Breast epithelium (tissue), 4 donors: Measurements from ENCODE around the gene PRPF4. TPM values are rescaled to one million over a fixed set of nuclear protein-coding genes. Genes with fewer than 3 reads are reported as not detected.

Experiments used
- DNase-seq, 2 donors: peaks; one replicate each; pipeline ENCODE4 v3.0.0-alpha.2; 2019; ENCODE audit warnings: low spot score in 2 of 2
- H3K27ac ChIP-seq, 2 donors: fragments of 200-600 bp; sonication (generic) in 1 of 2; one replicate each; pipeline ENCODE4 v1.5.1; 2016 to 2019; ENCODE audit warnings: mild to moderate bottlenecking in 1 of 2
- H3K27me3 ChIP-seq, 2 donors: fragments of 200-600 bp; sonication (generic) in 1 of 2; one replicate each; pipeline versions ENCODE4 v1.5.1 to v1.6.0; 2017 to 2019; ENCODE audit warnings: control low read depth in 1 of 2, mild to moderate bottlenecking in 1 of 2
- H3K36me3 ChIP-seq: fragments of 200-600 bp; one replicate; pipeline ENCODE4 v1.5.1; 2019
- H3K4me1 ChIP-seq, 2 donors: fragments of 200-600 bp; sonication (generic); one replicate each; pipeline ENCODE4 v1.5.1; 2016 to 2019; ENCODE audit warnings: control low read depth in 1 of 2
- H3K4me3 ChIP-seq, 3 donors: fragments of 200-600 bp; sonication (generic); 1 replicate in 2 of 3; 2 replicates in 1 of 3; pipeline ENCODE4 v1.5.1; 2016 to 2019; ENCODE audit warnings: mild to moderate bottlenecking in 3 of 3, moderate library complexity in 2 of 3
- H3K9me3 ChIP-seq, 2 donors: fragments of 200-600 bp; sonication (generic) in 1 of 2; one replicate each; pipeline ENCODE4 v1.5.1; 2016 to 2019; ENCODE audit warnings: control low read depth in 1 of 2
- POLR2A ChIP-seq: fragments of 450-650 bp; IDR thresholded peaks from one replicate; pipeline ENCODE4 v1.6.1; 2016; ENCODE audit warnings: antibody characterized with exemption, mild to moderate bottlenecking, moderate library complexity
- POLR2AphosphoS5 ChIP-seq, 3 donors: sonication (generic); formaldehyde crosslinking; IDR thresholded peaks; one replicate each; pipeline ENCODE4 v1.6.1; 2017; ENCODE audit warnings: antibody characterized with exemption in 3 of 3
- intact Hi-C: fragments of 100-400 bp; cut with DNase I; formaldehyde crosslinking; loops from one replicate; pipeline ENCODE4 v1.15.1; 2023; ENCODE audit warnings: low total_unique reads
- total RNA-seq, 3 donors: library from RNA; depleted of rRNA; stranded (reverse); fragments of >200 nt; gene quantifications; one replicate each; pipeline ENCODE4 v1.1.0, GENCODE V29; 2016
- TF ChIP-seq, protein P1 (sequence below), 3 donors: fragments of 450-650 bp; IDR thresholded peaks; one replicate each; pipeline ENCODE4 v1.5.1; 2016 to 2017; ENCODE audit warnings: antibody characterized with exemption in 3 of 3, mild to moderate bottlenecking in 3 of 3, moderate library complexity in 3 of 3

The PRPF4 gene
- total RNA-seq, 3 donors from 2014 or later, result 14.2 to 23.1 (median 18.4) TPM

DNA sequence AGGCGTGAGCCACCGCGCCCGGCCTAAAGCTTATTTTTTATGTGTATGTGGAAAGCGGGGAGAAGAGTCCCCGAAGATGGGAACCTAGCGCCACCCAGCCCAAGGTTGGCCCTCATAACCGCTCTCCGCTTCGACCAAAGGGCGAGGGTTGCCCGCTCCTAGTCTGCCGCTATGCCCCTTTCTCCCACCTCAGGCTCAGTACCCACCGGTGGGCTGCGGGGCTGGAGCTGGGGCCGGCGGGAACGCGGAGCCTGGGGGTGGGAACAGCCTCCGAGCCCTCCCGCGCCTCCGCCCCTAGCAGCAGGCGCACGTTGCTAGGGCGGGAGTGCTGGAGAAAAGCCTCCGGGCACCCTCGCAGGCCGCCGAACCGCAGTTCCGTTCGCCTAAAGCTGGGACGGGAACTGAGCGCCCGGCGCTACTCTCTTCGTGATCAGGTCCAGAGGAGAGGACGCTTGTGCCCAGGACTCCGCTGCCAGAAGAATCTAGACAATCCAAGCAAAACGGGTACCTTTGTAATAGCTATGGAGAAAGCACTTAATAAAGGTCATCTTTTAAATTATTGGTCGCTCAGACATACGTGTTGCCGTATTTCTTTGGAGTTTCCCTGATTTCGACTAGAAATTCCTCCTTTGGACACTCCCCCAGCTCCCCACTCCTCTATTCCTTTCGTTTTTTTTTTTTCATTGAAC lies 64.7 kb downstream of the PRPF4 start, which contains the start of gene WDR31:
TSS of gene WDR31 (minus strand) at position 265 of the 689 bp plus-strand sequence. CDS start 8,253 bp downstream, outside the sequence.
- peak within 1 kb of the TSS; percentile 63 to 87 (median 76) for H3K4me3 ChIP-seq
- peak; percentile 63 to 91 for DNase-seq
- intact Hi-C loops, result no loop called here
- peak within 1 kb of the TSS; percentile 86 to 92 for H3K27ac ChIP-seq
- H3K36me3 ChIP-seq, result no peaks in the 10 kb centered on the region
- H3K4me1 ChIP-seq, result peaks cover 0 to 5% of the 10 kb centered on the region in 2 donors
- H3K9me3 ChIP-seq, result no peaks in the 10 kb centered on the region
- no peaks in the 10 kb centered on the region for H3K27me3 ChIP-seq
- TF ChIP-seq, protein P1, sequence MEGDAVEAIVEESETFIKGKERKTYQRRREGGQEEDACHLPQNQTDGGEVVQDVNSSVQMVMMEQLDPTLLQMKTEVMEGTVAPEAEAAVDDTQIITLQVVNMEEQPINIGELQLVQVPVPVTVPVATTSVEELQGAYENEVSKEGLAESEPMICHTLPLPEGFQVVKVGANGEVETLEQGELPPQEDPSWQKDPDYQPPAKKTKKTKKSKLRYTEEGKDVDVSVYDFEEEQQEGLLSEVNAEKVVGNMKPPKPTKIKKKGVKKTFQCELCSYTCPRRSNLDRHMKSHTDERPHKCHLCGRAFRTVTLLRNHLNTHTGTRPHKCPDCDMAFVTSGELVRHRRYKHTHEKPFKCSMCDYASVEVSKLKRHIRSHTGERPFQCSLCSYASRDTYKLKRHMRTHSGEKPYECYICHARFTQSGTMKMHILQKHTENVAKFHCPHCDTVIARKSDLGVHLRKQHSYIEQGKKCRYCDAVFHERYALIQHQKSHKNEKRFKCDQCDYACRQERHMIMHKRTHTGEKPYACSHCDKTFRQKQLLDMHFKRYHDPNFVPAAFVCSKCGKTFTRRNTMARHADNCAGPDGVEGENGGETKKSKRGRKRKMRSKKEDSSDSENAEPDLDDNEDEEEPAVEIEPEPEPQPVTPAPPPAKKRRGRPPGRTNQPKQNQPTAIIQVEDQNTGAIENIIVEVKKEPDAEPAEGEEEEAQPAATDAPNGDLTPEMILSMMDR (IDR thresholded peaks at IDR 0.05), result no peak
- peak; percentile 74 to 82 (median 77) for TF ChIP-seq POLR2AphosphoS5 (IDR thresholded peaks at IDR 0.05)
- peak; percentile 36 for TF ChIP-seq POLR2A

DNA sequence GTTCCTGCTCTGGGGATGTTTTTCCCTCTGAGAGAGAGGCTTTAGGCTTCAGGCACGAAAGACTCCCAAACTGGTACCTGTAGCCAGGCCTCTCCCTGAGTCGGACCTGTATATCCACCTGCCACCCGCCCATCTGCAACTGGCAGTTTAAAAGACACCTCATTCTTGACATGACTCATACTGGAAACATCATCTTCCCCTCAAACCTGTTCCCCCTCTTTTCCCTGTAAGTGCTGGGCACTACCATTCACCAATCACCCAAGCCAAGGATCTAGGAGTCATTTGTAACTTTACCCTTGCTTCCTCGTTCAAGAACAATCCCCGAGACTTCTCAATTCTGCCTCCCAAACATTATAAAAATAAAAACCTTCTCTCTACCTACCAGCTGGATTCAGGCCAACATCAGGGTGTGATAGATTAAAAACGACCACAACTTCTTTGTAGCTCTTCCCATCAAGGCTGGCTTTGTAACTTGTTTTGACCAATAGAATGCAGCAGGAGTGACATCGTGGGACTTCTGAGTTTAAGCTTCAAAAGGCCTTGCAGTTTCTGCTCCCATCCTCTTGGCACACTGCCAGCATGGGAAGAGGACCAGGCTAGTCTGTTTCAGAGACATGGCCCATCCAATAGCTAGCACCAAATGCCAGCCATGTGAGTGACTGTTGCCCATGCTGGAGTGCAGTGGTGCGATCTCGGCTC lies 66.4 kb downstream of the PRPF4 start:
- H3K4me3 ChIP-seq, result no peak overlapping the region
- no peak for TF ChIP-seq POLR2A
- TF ChIP-seq POLR2AphosphoS5 (IDR thresholded peaks at IDR 0.05), result peak in 1 of 3 donors; percentile 63
- peak; percentile 74 to 86 for DNase-seq
- peak overlapping the region; percentile 86 to 92 for H3K27ac ChIP-seq
- H3K36me3 ChIP-seq, result no peaks in the 10 kb centered on the region
- peaks cover 0 to 5% of the 10 kb centered on the region in 2 donors for H3K4me1 ChIP-seq
- H3K9me3 ChIP-seq, result no peaks in the 10 kb centered on the region
- H3K27me3 ChIP-seq, result no peaks in the 10 kb centered on the region
- intact Hi-C loops, result no loop called here

Other genes starting within 250 kb of the PRPF4 start
- 1 to 10 TPM; 2.9 to 6.4 (median 5.2) TPM for gene ZFP37, start 218.9 kb upstream of the PRPF4 start, total RNA-seq
- 10 to 100 TPM; 46.5 to 61.3 (median 54.3) TPM for gene SLC31A2, start 124.7 kb upstream of the PRPF4 start, total RNA-seq
- 10 to 100 TPM; 23.3 to 41.0 (median 36.8) TPM for gene FKBP15, start 54.4 kb upstream of the PRPF4 start, total RNA-seq
- 10 to 100 TPM; 13.9 to 24.4 (median 18.7) TPM for gene SLC31A1, start 54.1 kb upstream of the PRPF4 start, total RNA-seq
- gene CDC26, start 86 bp upstream of the PRPF4 start, total RNA-seq, result 10 to 100 TPM; 32.0 to 46.2 (median 39.1) TPM
- 1 to 10 TPM in 1 of 3 donors, under 1 TPM in 1, not detected in 1; 0.98 to 3.5 TPM for gene RNF183, start 27.7 kb downstream of the PRPF4 start, total RNA-seq
- 1 to 10 TPM; 1.9 to 4.0 (median 3.6) TPM for gene WDR31, start 64.6 kb downstream of the PRPF4 start, total RNA-seq
- 10 to 100 TPM in 2 of 3 donors, 1 to 10 TPM in 1; 1.1 to 35.3 (median 27.9) TPM for gene BSPRY, start 73.9 kb downstream of the PRPF4 start, total RNA-seq
- gene HDHD3, start 101.3 kb downstream of the PRPF4 start, total RNA-seq, result 10 to 100 TPM; 24.5 to 66.9 (median 54.1) TPM
- 10 to 100 TPM; 27.4 to 28.5 (median 28.3) TPM for gene ALAD, start 125.6 kb downstream of the PRPF4 start, total RNA-seq
- 10 to 100 TPM; 34.2 to 46.1 (median 35.1) TPM for gene POLE3, start 135.0 kb downstream of the PRPF4 start, total RNA-seq
- 1 to 10 TPM in 1 of 3 donors, under 1 TPM in 2; 0.59 to 1.6 (median 0.66) TPM for gene C9orf43, start 135.1 kb downstream of the PRPF4 start, total RNA-seq
- gene RGS3, start 188.1 kb downstream of the PRPF4 start, total RNA-seq, result 10 to 100 TPM; 31.7 to 49.0 (median 35.4) TPM